ENCODE measurements around the gene ARFGEF2. TPM values are rescaled to one million over a fixed set of nuclear protein-coding genes. Genes with fewer than 3 reads are reported as not detected.
"Not testable (repeated sequence)": the region's sequence is repeated elsewhere in the genome, so short reads cannot be mapped to it uniquely, and the experiment has no call there.

ARFGEF2 gene
- total and polyA plus RNA-seq, 7 donors, result 11.4 to 28.2 (median 23.8) TPM

DNA sequence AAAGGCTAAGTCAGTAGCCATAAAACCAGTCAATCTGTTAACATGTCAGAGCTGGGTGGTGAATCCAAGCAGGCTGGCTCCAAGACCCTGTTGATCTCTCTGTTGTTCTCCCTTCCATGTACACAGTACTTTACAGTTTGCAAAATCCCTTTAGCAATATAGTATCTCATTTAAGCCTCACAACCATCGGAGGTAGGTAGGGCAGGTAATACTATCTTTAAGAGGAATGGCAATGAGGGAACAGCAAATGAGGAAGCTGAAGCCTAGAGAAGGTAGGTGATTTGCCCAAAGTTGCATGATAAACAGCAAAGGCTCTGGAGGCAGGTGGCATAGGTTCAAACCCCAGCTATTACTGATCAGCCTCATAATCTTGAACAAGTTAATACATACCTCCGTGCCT is 34.7 kb upstream of the ARFGEF2 start:
- Histone ChIP-seq H3K4me3 (no peak overlapping the region), H3K9me3 (no peaks in the 10 kb centered on the region), H3K27me3 (no peaks in the 10 kb centered on the region), H3K4me1 (no peaks in the 10 kb centered on the region), H3K36me3 (no peaks in the 10 kb centered on the region), H3K27ac (no peak overlapping the region)
- intact Hi-C loops (cut with DNase I), result no loop called here
- WGBS, 2 donors, result 85 to 88% methylated on average over 2 of the region's 2 CpGs
- DNase-seq, result no peak
- TF ChIP-seq POLR2AphosphoS5 (IDR thresholded peaks at IDR 0.05), result no peak
- TF ChIP-seq EP300 (IDR thresholded peaks at IDR 0.05), result no peak
- TF ChIP-seq, protein P1, sequence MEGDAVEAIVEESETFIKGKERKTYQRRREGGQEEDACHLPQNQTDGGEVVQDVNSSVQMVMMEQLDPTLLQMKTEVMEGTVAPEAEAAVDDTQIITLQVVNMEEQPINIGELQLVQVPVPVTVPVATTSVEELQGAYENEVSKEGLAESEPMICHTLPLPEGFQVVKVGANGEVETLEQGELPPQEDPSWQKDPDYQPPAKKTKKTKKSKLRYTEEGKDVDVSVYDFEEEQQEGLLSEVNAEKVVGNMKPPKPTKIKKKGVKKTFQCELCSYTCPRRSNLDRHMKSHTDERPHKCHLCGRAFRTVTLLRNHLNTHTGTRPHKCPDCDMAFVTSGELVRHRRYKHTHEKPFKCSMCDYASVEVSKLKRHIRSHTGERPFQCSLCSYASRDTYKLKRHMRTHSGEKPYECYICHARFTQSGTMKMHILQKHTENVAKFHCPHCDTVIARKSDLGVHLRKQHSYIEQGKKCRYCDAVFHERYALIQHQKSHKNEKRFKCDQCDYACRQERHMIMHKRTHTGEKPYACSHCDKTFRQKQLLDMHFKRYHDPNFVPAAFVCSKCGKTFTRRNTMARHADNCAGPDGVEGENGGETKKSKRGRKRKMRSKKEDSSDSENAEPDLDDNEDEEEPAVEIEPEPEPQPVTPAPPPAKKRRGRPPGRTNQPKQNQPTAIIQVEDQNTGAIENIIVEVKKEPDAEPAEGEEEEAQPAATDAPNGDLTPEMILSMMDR (IDR thresholded peaks at IDR 0.05), result no peak
- no peak for TF ChIP-seq POLR2A (IDR thresholded peaks at IDR 0.05)

- H3K4me1 ChIP-seq; H3K36me3 ChIP-seq; H3K27ac ChIP-seq; intact Hi-C loops (cut with DNase I); H3K4me3 ChIP-seq; H3K9me3 ChIP-seq; DNase-seq; H3K27me3 ChIP-seq: not testable (repeated sequence)
- WGBS, 2 donors, result 88 to 90% methylated on average over 6 of the region's 6 CpGs
These were observed 33.0 kb upstream of the ARFGEF2 start for GRCh38 chr20:48888517-48888916.

DNA sequence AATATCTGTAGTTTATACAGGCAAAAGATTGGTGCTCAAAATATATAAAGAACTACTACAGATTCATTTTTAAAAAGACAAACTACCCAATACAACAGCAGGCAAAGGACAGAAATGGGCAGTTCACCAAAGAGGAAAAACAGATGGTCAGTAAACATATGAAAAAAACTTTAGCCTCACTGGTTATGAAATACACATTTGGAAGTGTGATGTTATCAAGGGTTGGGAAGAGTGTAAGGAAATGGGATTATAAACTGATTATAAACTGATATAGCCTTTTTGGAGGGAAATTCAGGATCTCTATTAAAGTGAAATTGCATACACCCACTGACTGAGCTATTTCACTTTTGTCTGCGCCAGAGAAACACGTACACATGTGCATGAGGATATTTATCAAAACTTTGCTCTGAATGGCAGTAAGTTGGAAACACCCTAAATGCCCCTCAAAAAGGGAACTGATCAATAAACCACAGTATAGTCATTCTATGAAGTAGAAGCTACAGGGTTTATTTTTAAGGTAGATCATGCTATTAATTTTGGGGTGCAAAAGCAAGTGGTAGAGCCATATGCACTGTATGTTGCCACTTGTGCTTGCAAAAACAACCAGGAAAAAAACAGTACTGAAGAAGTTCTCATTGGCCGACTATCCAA is 32.2 kb upstream of the ARFGEF2 start:
- 78 to 80% methylated on average over 3 of the region's 3 CpGs for WGBS, 2 donors
- H3K27ac ChIP-seq, result no peak overlapping the region

DNA sequence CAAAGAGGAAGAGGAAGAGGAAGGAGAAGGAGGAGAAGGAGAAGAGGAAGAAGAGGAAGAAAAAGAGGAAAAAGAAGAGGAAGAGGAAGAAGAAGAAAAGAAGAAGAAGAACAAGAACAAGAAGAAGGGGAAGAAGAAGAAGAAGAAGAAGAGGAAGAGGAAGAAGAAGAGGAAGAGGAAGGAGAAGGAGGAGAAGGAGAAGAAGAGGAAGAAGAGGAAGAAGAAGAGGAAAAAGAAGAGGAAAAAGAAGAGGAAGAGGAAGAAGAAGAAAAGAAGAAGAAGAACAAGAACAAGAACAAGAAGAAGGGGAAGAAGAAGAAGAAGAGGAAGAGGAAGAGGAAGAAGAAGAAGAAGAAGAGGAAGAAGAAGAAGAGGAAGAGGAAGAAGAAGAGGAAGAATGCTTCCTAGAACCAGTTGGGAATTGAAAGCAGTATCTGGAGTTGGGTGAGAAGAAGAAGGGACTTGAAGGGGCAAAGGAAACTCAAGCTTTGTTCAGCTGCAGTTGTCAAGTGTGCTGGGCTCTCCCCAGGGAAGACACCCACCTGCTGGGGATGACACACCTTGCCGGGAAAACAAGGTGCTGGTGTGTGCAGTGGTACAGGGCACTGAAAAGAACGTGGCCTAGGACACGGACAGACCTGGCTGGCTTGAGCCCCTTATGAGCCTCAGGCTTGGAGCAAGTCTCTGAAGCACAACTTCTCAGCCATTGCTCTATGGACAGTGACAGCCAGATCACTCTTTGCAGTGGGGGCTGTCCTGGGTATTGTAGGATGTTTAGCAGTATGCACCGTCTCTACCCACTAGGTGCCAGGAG is 30.1 kb upstream of the ARFGEF2 start:
- H3K36me3 ChIP-seq, result no peaks in the 10 kb centered on the region
- intact Hi-C loops (cut with DNase I), result no loop called here
- H3K4me3 ChIP-seq, result no peak overlapping the region
- 50 to 75% methylated on average over 4 of the region's 4 CpGs for WGBS, 2 donors
- TF ChIP-seq, protein P1 (IDR thresholded peaks at IDR 0.05), result no peak
- TF ChIP-seq EP300 (IDR thresholded peaks at IDR 0.05), result no peak
- TF ChIP-seq POLR2A (IDR thresholded peaks at IDR 0.05), result no peak
- TF ChIP-seq POLR2AphosphoS5 (IDR thresholded peaks at IDR 0.05), result no peak
- no peaks in the 10 kb centered on the region for H3K4me1 ChIP-seq
- no peaks in the 10 kb centered on the region for H3K9me3 ChIP-seq
- H3K27me3 ChIP-seq, result no peaks in the 10 kb centered on the region
- H3K27ac ChIP-seq, result no peak overlapping the region
- DNase-seq, result no peak

More for the DNA sequence above, 32.2 kb upstream of the ARFGEF2 start:
- Histone ChIP-seq H3K27me3 (no peaks in the 10 kb centered on the region), H3K36me3 (no peaks in the 10 kb centered on the region), H3K9me3 (no peaks in the 10 kb centered on the region), H3K4me3 (no peak overlapping the region), H3K4me1 (no peaks in the 10 kb centered on the region)
- intact Hi-C loops (cut with DNase I), result no loop called here
- TF ChIP-seq, protein P1 (IDR thresholded peaks at IDR 0.05), result no peak
- TF ChIP-seq EP300 (IDR thresholded peaks at IDR 0.05) (no peak), POLR2AphosphoS5 (IDR thresholded peaks at IDR 0.05) (no peak), POLR2A (IDR thresholded peaks at IDR 0.05) (no peak)
- DNase-seq, result no peak

- Histone ChIP-seq H3K4me1 (no peaks in the 10 kb centered on the region), H3K36me3 (no peaks in the 10 kb centered on the region), H3K27ac (no peak overlapping the region), H3K9me3 (no peaks in the 10 kb centered on the region), H3K27me3 (no peaks in the 10 kb centered on the region), H3K4me3 (no peak overlapping the region)
- WGBS, 2 donors, result 73 to 75% methylated on average over 3 of the region's 3 CpGs
- intact Hi-C loops (cut with DNase I), result no loop called here
- DNase-seq, result no peak
- TF ChIP-seq POLR2AphosphoS5 (IDR thresholded peaks at IDR 0.05) (no peak), EP300 (IDR thresholded peaks at IDR 0.05) (no peak), POLR2A (IDR thresholded peaks at IDR 0.05) (no peak)
- TF ChIP-seq, protein P1 (IDR thresholded peaks at IDR 0.05), result no peak
These were observed 29.5 kb upstream of the ARFGEF2 start for GRCh38 chr20:48892049-48892470.
